ENCODE measurements around the gene ITGAE.

- TF ChIP-seq CTCF (IDR thresholded peaks at IDR 0.05) (no peak), POLR2A (IDR thresholded peaks at IDR 0.05) (no peak)
Observed at GRCh38 chr17:3795390-3796102, 5.4 kb downstream of the ITGAE start.
